Mesodermal cell (in vitro differentiated cells): ENCODE results near the gene CRYBG1.

ENCODE experiments used
- H3K27ac ChIP-seq: 2 replicates; pipeline ENCODE4 v1.7.0; 2013; ENCODE audit warnings: mild to moderate bottlenecking, low read depth, low read length, moderate library complexity; ENCODE audit not compliant: severe bottlenecking
- H3K36me3 ChIP-seq: 2 replicates; pipeline ENCODE4 v1.7.1; 2013; ENCODE audit warnings: mild to moderate bottlenecking, low read length, moderate library complexity; ENCODE audit not compliant: control insufficient read depth, insufficient read depth
- H3K4me1 ChIP-seq: one replicate; pipeline ENCODE4 v1.7.1; 2013; ENCODE audit warnings: mild to moderate bottlenecking, low read length; ENCODE audit not compliant: insufficient read depth, control insufficient read depth, poor library complexity, severe bottlenecking
- H3K4me3 ChIP-seq: 2 replicates; pipeline ENCODE4 v1.7.0; 2013; ENCODE audit warnings: low read length, control low read depth, mild to moderate bottlenecking; ENCODE audit not compliant: insufficient read depth, poor library complexity, severe bottlenecking; ENCODE audit errors: extremely low read depth
- H3K9me3 ChIP-seq: 2 replicates; pipeline ENCODE4 v1.7.1; 2013; ENCODE audit warnings: mild to moderate bottlenecking, low read length, moderate library complexity; ENCODE audit not compliant: control insufficient read depth
- WGBS, 2 experiments: methylation state at CpG; one replicate each; pipeline ENCODE4 v1.1.5; 2013; ENCODE audit warnings: missing lambda C conversion rate in 2 of 2; ENCODE audit not compliant: insufficient coverage in 2 of 2; 5-methylcytosine and 5-hydroxymethylcytosine counted together

CRYBG1 gene

GRCh38 chr6:106599440-106599839 lies 238.9 kb downstream of the CRYBG1 start:
- WGBS, 2 experiments = no CpG with 5 or more reads among the region's 2 CpGs
- Histone ChIP-seq H3K4me1 (no peaks in the 10 kb centered on the region), H3K4me3 (no peak overlapping the region), H3K9me3 (no peaks in the 10 kb centered on the region), H3K27ac (no peak overlapping the region), H3K36me3 (no peaks in the 10 kb centered on the region)

GRCh38 chr6:106600329-106600728 lies 239.8 kb downstream of the CRYBG1 start:
- Histone ChIP-seq H3K4me1 (no peaks in the 10 kb centered on the region), H3K36me3 (no peaks in the 10 kb centered on the region), H3K4me3 (no peak overlapping the region), H3K9me3 (no peaks in the 10 kb centered on the region), H3K27ac (no peak overlapping the region)
- WGBS, 2 experiments = 100% methylated on average over 1 of the region's 2 CpGs; no CpG with 5 or more reads in 1 of the 2 experiments

- Histone ChIP-seq H3K4me1 (no peaks in the 10 kb centered on the region), H3K4me3 (no peak overlapping the region), H3K27ac (no peak overlapping the region), H3K9me3 (no peaks in the 10 kb centered on the region), H3K36me3 (no peaks in the 10 kb centered on the region)
- WGBS, 2 experiments = 0 to 9% methylated on average over 1 of the region's 2 CpGs
Observed at GRCh38 chr6:106608080-106608668, 247.7 kb downstream of the CRYBG1 start.

- Histone ChIP-seq H3K4me3 (no peak overlapping the region), H3K4me1 (no peaks in the 10 kb centered on the region), H3K36me3 (no peaks in the 10 kb centered on the region), H3K27ac (no peak overlapping the region), H3K9me3 (no peaks in the 10 kb centered on the region)
- WGBS, 2 experiments = 74 to 79% methylated on average over 6 of the region's 6 CpGs
Observed at GRCh38 chr6:106609699-106610098, 249.2 kb downstream of the CRYBG1 start.

- Histone ChIP-seq H3K27ac (no peak overlapping the region), H3K4me3 (no peak overlapping the region), H3K9me3 (no peaks in the 10 kb centered on the region), H3K4me1 (no peaks in the 10 kb centered on the region), H3K36me3 (no peaks in the 10 kb centered on the region)
- 90 to 100% methylated on average over 1 to 2 of the region's 2 CpGs for WGBS, 2 experiments
Observed at GRCh38 chr6:106611030-106611429, 250.5 kb downstream of the CRYBG1 start.

GRCh38 chr6:106612671-106613416 lies 252.3 kb downstream of the CRYBG1 start:
- Histone ChIP-seq H3K27ac (no peak overlapping the region), H3K9me3 (no peaks in the 10 kb centered on the region), H3K4me3 (no peak overlapping the region), H3K36me3 (no peaks in the 10 kb centered on the region), H3K4me1 (no peaks in the 10 kb centered on the region)
- no CpG with 5 or more reads among the region's 9 CpGs for WGBS, 2 experiments

GRCh38 chr6:106613590-106613989 lies 253.1 kb downstream of the CRYBG1 start:
- Histone ChIP-seq H3K9me3 (no peaks in the 10 kb centered on the region), H3K4me1 (no peaks in the 10 kb centered on the region), H3K4me3 (no peak overlapping the region), H3K27ac (no peak overlapping the region), H3K36me3 (no peaks in the 10 kb centered on the region)
- WGBS, 2 experiments = 33% methylated on average over 1 of the region's 1 CpG; no CpG with 5 or more reads in 1 of the 2 experiments

GRCh38 chr6:106614166-106614565 lies 253.6 kb downstream of the CRYBG1 start:
- Histone ChIP-seq H3K9me3 (no peaks in the 10 kb centered on the region), H3K4me3 (no peak overlapping the region), H3K4me1 (no peaks in the 10 kb centered on the region), H3K27ac (no peak overlapping the region), H3K36me3 (no peaks in the 10 kb centered on the region)
- no CpG with 5 or more reads among the region's 1 CpG for WGBS, 2 experiments

- Histone ChIP-seq H3K27ac (no peak overlapping the region), H3K4me3 (no peak overlapping the region), H3K36me3 (no peaks in the 10 kb centered on the region), H3K4me1 (no peaks in the 10 kb centered on the region), H3K9me3 (no peaks in the 10 kb centered on the region)
- WGBS, 2 experiments = 53 to 66% methylated on average over 2 of the region's 3 CpGs
Observed at GRCh38 chr6:106614592-106615257, 254.2 kb downstream of the CRYBG1 start.

GRCh38 chr6:106617302-106617701 lies 256.8 kb downstream of the CRYBG1 start:
- no peak overlapping the region for H3K4me3 ChIP-seq
- peaks cover 5% of the 10 kb centered on the region for H3K4me1 ChIP-seq
- H3K27ac ChIP-seq = no peak overlapping the region
- H3K9me3 ChIP-seq = no peaks in the 10 kb centered on the region
- H3K36me3 ChIP-seq = peaks cover under 1% of the 10 kb centered on the region

GRCh38 chr6:106617857-106618256 lies 257.3 kb downstream of the CRYBG1 start:
- Histone ChIP-seq H3K27ac (no peak overlapping the region), H3K9me3 (no peaks in the 10 kb centered on the region), H3K4me1 (peaks cover 5% of the 10 kb centered on the region), H3K36me3 (peaks cover 5% of the 10 kb centered on the region), H3K4me3 (no peak overlapping the region)
- WGBS, 2 experiments = no CpG with 5 or more reads among the region's 1 CpG
